DOHH2 (cell line): Measurements from ENCODE around the gene TAF1D.

ENCODE experiments used
- H3F3A ChIP-seq: fragments of 200-600 bp; sonication (generic), shearing (Covaris generic); 2 replicates; pipeline ENCODE4 v1.6.0; 2016; ENCODE audit warnings: antibody characterized with exemption, mild to moderate bottlenecking; ENCODE audit not compliant: control insufficient read depth, insufficient read depth
- H3K27ac ChIP-seq: fragments of 200-600 bp; sonication (generic); 2 replicates; pipeline ENCODE4 v1.5.1; 2014; ENCODE audit warnings: low read depth, mild to moderate bottlenecking, low read length, moderate library complexity
- H3K27me3 ChIP-seq: fragments of 200-600 bp; sonication (generic); 2 replicates; pipeline ENCODE4 v1.6.1; 2014; ENCODE audit warnings: mild to moderate bottlenecking, low read length, mixed read lengths; ENCODE audit not compliant: control insufficient read depth
- H3K36me3 ChIP-seq: fragments of 200-600 bp; sonication (generic); 2 replicates; pipeline ENCODE4 v1.6.1; 2014; ENCODE audit warnings: mild to moderate bottlenecking, low read length, moderate library complexity, mixed read lengths; ENCODE audit not compliant: control insufficient read depth
- H3K4me1 ChIP-seq: fragments of 200-600 bp; sonication (generic); 2 replicates; pipeline ENCODE4 v1.6.1; 2014; ENCODE audit warnings: mild to moderate bottlenecking, low read length, mixed read lengths; ENCODE audit not compliant: control insufficient read depth
- H3K4me2 ChIP-seq: fragments of 200-600 bp; sonication (generic); 2 replicates; pipeline ENCODE4 v1.6.0; 2014; ENCODE audit warnings: mild to moderate bottlenecking, low read length, moderate library complexity
- H3K4me3 ChIP-seq: fragments of 200-600 bp; sonication (generic); 2 replicates; pipeline ENCODE4 v1.5.1; 2014; ENCODE audit warnings: mild to moderate bottlenecking, low read length, mixed read lengths
- H3K79me2 ChIP-seq: fragments of 200-600 bp; sonication (generic); 2 replicates; pipeline ENCODE4 v1.6.1; 2014; ENCODE audit warnings: mild to moderate bottlenecking, low read length, mixed read lengths; ENCODE audit not compliant: control insufficient read depth
- H3K9me2 ChIP-seq: fragments of 200-600 bp; sonication (generic); replicated peaks from 2 replicates; pipeline ENCODE4 v1.6.1; 2014; ENCODE audit warnings: mild to moderate bottlenecking, low read length, mixed read lengths; ENCODE audit not compliant: control insufficient read depth
- H3K9me3 ChIP-seq: fragments of 200-600 bp; sonication (generic); 2 replicates; pipeline ENCODE4 v1.6.1; 2014; ENCODE audit warnings: antibody characterized with exemption, low read length, mixed read lengths; ENCODE audit not compliant: control insufficient read depth, insufficient read depth
- H4K20me1 ChIP-seq: fragments of 200-600 bp; sonication (generic); 2 replicates; pipeline ENCODE4 v1.6.0; 2014; ENCODE audit warnings: low read depth, mild to moderate bottlenecking, antibody characterized with exemption, low read length, moderate library complexity; ENCODE audit not compliant: control insufficient read depth, insufficient read depth
- EZH2phosphoT487 ChIP-seq: fragments of 200-600 bp; sonication (generic); IDR thresholded peaks from 2 replicates; pipeline ENCODE4 v1.6.1; 2017; ENCODE audit warnings: borderline replicate concordance, mild to moderate bottlenecking, antibody characterized with exemption, low read length, moderate library complexity, mixed read lengths
- TF ChIP-seq, protein P1 (sequence below): fragments of 200-600 bp; sonication (generic); IDR thresholded peaks from one replicate; pipeline ENCODE4 v1.5.1; 2014; ENCODE audit warnings: antibody characterized with exemption, mild to moderate bottlenecking, low read depth, low read length; ENCODE audit not compliant: poor library complexity, severe bottlenecking

The TAF1D gene

DNA sequence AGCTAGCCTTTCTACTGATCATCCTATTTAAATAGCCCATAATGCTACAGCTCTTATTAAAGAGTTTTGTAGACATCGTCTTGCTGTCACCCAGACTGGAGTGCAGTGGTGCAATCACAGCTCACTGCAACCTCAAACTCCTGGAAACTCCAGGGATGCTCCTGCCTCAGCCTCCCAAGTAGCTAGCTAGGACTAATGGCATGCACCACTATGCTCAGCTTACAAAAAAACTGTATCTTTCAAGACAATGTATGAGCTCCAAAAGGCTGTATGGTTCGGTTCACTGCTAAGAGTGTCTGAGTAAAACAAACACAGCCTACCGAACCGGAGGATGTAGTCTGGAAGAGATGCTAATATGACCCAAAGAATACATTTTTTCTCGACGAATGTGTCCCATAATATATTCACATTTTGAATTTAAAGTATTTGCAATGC lies 2.6 kb downstream of the TAF1D start:
- Histone ChIP-seq H3K4me1 (peaks cover 58% of the 10 kb centered on the region), H4K20me1 (peaks cover 53% of the 10 kb centered on the region), H3F3A (peaks cover 74% of the 10 kb centered on the region), H3K9me2 (no peaks in the 10 kb centered on the region), H3K27me3 (no peaks in the 10 kb centered on the region), H3K4me3 (peak overlapping the region; percentile 87), H3K36me3 (peaks cover 84% of the 10 kb centered on the region), H3K27ac (peak overlapping the region; percentile 91), H3K4me2 (peak overlapping the region; percentile 86), H3K9me3 (no peaks in the 10 kb centered on the region), H3K79me2 (peaks cover 99% of the 10 kb centered on the region)
- TF ChIP-seq EZH2phosphoT487, result no peak
- TF ChIP-seq, protein P1, sequence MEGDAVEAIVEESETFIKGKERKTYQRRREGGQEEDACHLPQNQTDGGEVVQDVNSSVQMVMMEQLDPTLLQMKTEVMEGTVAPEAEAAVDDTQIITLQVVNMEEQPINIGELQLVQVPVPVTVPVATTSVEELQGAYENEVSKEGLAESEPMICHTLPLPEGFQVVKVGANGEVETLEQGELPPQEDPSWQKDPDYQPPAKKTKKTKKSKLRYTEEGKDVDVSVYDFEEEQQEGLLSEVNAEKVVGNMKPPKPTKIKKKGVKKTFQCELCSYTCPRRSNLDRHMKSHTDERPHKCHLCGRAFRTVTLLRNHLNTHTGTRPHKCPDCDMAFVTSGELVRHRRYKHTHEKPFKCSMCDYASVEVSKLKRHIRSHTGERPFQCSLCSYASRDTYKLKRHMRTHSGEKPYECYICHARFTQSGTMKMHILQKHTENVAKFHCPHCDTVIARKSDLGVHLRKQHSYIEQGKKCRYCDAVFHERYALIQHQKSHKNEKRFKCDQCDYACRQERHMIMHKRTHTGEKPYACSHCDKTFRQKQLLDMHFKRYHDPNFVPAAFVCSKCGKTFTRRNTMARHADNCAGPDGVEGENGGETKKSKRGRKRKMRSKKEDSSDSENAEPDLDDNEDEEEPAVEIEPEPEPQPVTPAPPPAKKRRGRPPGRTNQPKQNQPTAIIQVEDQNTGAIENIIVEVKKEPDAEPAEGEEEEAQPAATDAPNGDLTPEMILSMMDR, result no peak

DNA sequence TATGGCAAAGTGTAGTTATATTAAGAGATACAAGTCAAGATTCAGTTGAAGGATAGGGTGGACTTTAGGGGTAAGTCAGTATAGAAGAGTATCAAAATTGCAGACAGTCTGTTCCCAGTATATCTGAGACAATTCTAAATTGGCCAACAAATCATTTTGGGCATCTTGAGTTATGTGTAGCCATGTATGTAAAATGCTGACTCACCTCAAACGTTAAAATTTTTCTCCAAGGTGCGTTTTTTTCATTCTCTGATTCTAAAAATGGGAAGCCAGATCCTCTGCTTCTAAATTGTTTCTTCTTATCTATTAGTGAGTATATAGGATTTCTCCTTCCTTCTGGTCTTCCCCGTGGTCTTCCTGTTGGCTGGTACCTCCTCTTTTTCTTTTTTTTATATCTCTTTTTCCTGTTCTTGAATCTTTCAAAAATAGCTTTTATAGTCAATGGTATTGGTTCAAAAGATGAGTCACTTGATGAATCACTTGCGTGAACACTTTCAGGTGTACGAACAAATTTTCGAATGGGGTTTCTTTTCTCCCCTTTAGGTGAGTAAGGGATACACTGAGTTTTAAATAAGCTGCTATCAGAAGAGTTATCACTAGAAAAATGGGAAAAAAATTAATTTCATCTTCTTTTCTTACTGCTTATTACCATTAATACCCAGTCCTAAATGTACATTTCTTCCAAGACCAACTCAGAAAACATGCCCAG lies 3.2 kb downstream of the TAF1D start:
- peak overlapping the region; percentile 91 for H3K27ac ChIP-seq
- no peaks in the 10 kb centered on the region for H3K27me3 ChIP-seq
- peaks cover 98% of the 10 kb centered on the region for H3K79me2 ChIP-seq
- peak overlapping the region; percentile 87 for H3K4me3 ChIP-seq
- peaks cover 80% of the 10 kb centered on the region for H3F3A ChIP-seq
- TF ChIP-seq, protein P1, result no peak
- TF ChIP-seq EZH2phosphoT487, result no peak
- H4K20me1 ChIP-seq, result peaks cover 59% of the 10 kb centered on the region
- peaks cover 58% of the 10 kb centered on the region for H3K4me1 ChIP-seq
- no peaks in the 10 kb centered on the region for H3K9me2 ChIP-seq
- H3K9me3 ChIP-seq, result no peaks in the 10 kb centered on the region
- peak overlapping the region; percentile 86 for H3K4me2 ChIP-seq
- H3K36me3 ChIP-seq, result peaks cover 84% of the 10 kb centered on the region

DNA sequence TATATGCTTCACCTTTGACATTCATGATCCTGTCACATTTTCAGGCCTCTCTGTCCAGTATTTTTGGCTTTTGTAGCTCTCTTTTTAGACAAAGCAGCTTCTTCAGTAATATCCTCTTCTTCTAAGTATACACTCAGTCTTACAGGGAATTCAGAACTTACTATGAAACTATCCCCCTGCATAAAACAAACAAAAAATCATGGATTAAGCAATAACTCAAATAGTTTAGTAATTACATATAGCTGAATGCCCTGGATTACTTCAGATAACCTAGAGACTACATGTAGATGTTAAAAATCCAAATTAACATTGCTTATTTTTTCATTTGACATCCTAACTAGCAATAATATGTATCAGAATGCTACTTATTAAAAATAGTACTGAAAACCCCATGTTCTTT lies 5.2 kb downstream of the TAF1D start:
- Histone ChIP-seq H3K27ac (peak overlapping the region; percentile 30), H3F3A (peaks cover 99% of the 10 kb centered on the region), H3K9me2 (no peaks in the 10 kb centered on the region), H3K9me3 (no peaks in the 10 kb centered on the region), H3K4me2 (peak overlapping the region; percentile 86), H3K4me3 (peak overlapping the region; percentile 23), H3K36me3 (peaks cover 100% of the 10 kb centered on the region), H4K20me1 (peaks cover 72% of the 10 kb centered on the region), H3K4me1 (peaks cover 53% of the 10 kb centered on the region), H3K27me3 (no peaks in the 10 kb centered on the region), H3K79me2 (peaks cover 80% of the 10 kb centered on the region)
- no peak for TF ChIP-seq EZH2phosphoT487
- TF ChIP-seq, protein P1, result no peak
